Choroid plexus epithelial cell (primary cell): Measurements from ENCODE around the gene ROPN1.
"Not testable (repeated sequence)": the region's sequence is repeated elsewhere in the genome, so short reads cannot be mapped to it uniquely, and the experiment has no call there.

Experiments used
- DNase-seq: peaks from one replicate; pipeline ENCODE4 v3.0.0-alpha.2; 2010; ENCODE audit warnings: low read depth
- H3K4me3 ChIP-seq: 2 replicates; pipeline ENCODE4 v1.5.1; 2011; ENCODE audit warnings: low read depth, mild to moderate bottlenecking, control low read depth, low read length, moderate library complexity
- TF ChIP-seq, protein P1 (sequence below): conservative IDR thresholded peaks from 2 replicates; pipeline ENCODE4 v1.5.1; 2011; ENCODE audit warnings: low read depth, mild to moderate bottlenecking, control low read depth, inconsistent platforms, low read length, moderate library complexity

ROPN1 gene

DNA sequence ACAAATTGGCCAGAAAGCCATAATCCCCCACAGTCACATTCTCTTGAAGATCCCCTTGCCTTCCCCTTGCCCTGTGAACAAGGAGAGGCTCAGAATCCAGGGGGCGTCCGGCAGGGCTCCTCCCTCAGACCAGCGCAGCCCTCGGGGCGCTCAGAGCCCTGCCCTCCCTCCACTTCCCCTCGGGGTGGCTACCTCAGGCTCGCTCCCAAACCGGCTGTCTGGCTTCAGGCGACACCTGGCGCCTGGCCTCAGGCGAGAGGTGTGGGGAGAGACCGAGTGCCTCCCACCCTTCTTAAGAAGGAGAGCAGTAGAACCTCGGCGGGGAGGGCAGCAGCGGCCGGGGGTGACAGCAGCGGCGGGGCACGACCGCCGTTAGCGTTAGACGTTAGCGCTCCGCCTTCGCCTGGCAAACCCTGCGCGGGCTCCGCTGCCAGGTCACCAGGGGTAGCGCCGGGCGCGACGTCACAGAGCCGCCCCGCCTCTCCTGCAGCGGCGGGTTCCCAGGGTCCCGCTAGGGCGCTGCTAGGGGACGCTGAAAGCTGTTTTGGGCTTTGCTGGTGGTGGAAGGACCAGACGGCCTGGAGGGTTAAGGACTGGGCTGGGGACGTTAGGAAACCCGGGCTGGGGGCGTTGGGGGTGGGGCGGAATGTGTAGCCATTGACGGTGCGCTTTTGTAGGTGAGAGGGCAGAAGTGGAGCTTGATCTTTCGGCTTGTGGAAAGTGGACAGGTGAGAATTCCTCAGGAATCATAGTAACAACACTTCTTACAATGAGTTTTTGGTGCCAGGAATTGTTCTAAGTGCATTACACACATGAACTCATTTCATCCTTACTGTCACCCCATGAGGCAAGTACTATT, at the start of gene ROPN1:
TSS of gene ROPN1 (minus strand) at position 395 of the 859 bp plus-strand sequence. CDS start 11,643 bp downstream, outside the sequence.
- H3K4me3 ChIP-seq, result not testable (repeated sequence)

DNA sequence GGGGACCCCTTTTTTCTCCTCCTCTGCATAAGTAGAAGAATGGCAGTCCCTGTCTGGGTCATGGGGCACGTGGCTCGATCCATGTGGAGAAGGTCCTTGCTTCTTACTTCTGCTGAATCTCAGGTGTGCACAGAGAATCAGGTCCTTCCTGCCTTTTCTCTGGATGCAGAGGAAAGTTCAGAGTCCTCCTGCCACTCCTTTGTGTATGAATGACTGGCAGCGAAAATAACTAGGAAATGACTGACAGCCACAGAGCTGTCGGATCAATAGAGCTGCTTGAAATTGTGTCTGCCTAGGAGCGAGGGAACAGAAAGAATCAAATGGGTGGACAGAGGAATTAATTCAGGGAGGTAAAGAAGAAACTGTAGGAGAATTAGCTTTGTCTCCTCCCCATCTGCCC, 49.6 kb upstream of the ROPN1 start:
- TF ChIP-seq, protein P1, sequence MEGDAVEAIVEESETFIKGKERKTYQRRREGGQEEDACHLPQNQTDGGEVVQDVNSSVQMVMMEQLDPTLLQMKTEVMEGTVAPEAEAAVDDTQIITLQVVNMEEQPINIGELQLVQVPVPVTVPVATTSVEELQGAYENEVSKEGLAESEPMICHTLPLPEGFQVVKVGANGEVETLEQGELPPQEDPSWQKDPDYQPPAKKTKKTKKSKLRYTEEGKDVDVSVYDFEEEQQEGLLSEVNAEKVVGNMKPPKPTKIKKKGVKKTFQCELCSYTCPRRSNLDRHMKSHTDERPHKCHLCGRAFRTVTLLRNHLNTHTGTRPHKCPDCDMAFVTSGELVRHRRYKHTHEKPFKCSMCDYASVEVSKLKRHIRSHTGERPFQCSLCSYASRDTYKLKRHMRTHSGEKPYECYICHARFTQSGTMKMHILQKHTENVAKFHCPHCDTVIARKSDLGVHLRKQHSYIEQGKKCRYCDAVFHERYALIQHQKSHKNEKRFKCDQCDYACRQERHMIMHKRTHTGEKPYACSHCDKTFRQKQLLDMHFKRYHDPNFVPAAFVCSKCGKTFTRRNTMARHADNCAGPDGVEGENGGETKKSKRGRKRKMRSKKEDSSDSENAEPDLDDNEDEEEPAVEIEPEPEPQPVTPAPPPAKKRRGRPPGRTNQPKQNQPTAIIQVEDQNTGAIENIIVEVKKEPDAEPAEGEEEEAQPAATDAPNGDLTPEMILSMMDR, result no peak
- H3K4me3 ChIP-seq, result no peak overlapping the region
- DNase-seq, result no peak

More for the DNA sequence above, at the start of gene ROPN1:
- not testable (repeated sequence) for DNase-seq

DNA sequence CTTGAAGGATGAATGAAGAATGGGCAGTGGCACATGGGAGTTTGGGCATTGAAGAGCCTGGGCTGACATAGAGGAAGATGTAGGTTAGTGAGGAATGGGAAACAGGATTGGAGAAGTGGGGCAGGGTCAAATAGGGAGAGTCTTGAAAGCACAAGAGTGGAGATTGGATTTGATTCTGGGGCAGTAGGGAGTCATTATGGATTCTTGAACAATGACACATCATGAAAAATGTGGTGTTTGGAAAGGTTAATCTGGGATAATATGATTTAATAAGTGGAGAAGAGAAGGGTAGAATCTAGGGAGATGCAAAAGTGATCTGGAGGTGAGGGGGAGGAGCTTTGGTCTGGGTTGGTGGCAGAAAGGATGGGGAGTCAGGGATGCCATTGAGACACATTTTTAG, 45.4 kb upstream of the ROPN1 start:
- no peak for DNase-seq
- H3K4me3 ChIP-seq, result no peak overlapping the region
- TF ChIP-seq, protein P1, result no peak

DNA sequence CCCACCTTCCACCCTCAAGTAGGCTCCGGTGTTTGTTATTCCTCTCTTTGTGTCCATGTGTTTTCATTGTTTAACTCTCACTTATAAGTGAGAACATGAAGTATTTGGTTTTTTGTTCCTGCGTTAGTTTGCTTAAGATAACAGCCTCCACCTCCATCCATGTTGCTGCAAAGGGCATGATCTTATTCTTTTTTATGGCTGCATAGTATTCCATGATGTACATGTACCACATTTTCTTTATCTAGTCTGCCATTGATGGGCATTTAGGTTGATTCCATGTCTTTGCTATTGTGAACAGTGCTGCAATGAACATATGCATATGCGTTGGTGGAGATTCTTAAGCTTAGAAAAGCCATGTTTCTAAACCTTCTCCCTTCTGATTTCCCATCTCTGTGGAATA, 44.3 kb upstream of the ROPN1 start:
- H3K4me3 ChIP-seq, DNase-seq: not testable (repeated sequence)

DNA sequence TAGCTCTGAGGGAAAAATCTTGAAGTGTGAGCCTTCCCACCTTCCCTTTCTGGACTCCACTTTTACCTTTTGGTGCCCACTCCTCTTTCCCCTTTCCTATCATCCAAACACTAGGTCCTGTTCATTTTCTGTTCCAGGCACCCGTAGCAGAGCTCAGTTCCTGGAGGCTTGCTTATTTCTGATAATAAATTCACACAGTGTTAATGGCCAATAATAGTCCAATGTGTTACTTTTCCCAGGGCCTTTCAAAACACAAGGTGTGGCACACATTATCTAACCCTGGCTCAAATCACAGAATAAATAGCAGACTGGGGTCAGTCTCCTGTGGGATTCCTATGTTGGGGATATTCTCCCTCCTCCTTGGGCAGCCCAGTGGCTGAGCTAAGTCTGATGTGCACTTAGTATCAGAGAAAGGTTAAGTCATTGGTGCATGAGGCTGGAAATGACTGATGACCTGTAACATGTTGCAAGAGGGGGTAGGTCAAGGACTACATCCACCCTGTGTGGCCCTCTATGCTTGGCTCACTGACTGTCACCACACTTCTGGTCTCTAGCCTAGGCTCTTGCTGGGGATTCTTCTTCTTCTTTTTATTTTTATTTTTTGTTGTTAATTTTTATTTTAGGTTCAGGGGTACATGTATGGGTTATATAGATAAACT, 43.7 kb upstream of the ROPN1 start:
- H3K4me3 ChIP-seq, result no peak overlapping the region
- DNase-seq, result no peak
- TF ChIP-seq, protein P1, result no peak

DNA sequence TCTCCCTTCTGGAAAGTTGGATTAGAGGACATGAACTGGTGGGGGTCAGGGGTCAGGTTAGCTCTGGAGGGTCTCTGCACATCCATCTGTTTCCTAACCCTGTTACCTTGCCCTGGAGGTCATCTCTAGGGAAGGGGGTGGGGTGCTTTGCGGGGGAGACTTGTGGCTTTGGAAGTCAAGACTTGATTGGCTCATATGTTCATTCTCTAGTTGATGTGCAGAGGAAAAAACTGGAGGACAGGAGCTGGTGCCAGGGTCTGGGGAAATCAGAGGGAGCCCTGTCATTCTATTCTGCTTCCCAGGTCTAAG, 42.9 kb upstream of the ROPN1 start:
- DNase-seq, result no peak
- TF ChIP-seq, protein P1, result no peak

DNA sequence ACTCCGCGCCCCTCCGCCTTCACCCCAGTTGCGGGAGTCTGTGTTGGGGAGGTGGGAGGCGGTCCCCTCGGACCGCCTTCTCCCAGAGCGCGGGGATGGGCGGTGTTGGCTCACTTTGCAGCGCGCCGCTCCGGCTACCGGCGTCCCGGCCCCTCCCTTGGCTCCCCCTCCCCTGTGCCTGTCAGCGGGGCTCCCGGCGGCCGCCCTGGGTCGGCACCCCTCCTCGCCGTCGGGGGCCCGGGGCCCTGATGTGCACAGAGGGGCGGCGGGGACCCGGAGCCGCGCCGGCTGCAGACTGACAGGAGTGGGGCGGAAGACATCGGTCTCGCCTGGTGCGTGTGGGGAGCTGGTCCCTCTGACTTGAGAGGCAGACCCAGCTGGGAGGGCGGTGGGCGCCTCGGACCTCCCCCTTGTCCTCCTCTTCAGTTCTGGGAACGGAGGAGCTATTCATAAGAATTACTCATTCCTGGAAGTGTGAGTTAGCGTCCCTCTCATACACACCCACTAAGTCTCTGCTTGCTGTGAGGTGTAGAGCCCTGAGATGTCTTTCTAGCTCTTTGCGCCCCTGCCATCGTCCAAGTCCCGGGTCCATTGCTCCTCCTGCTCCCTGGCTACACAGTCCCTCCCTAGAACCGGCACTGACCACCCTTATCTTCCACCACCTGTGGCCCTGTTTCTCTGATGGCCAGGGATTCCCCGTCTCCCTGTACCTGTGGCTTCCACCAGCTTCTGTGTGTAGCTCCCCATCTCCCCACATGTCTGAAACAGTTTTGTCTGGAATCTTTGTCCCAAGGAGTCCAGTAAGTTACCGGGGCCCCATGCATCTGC, 42.3 kb upstream of the ROPN1 start:
- DNase-seq, result peak; percentile 6
- TF ChIP-seq, protein P1, result no peak
- H3K4me3 ChIP-seq, result peak overlapping the region; percentile 58

More for the DNA sequence above, 42.9 kb upstream of the ROPN1 start:
- no peak overlapping the region for H3K4me3 ChIP-seq
